H1 (cell line): ENCODE measurements around the gene PSMD5. TPM values are rescaled to one million over a fixed set of nuclear protein-coding genes. Genes with fewer than 3 reads are reported as not detected.

Experiments used
- CTCF ChIA-PET: fragments of 300-600 bp; sonication (Branson Sonifier 250); formaldehyde crosslinking; loops from one replicate; lab custom pipeline; 2021; ENCODE audit not compliant: partially characterized antibody; lab: Charles Lee
- POLR2A ChIA-PET: fragments of 300-600 bp; sonication (Branson Sonifier 250); formaldehyde crosslinking; loops from one replicate; lab custom pipeline; 2021; ENCODE audit warnings: inconsistent platforms; ENCODE audit not compliant: partially characterized antibody; lab: Charles Lee
- DNase-seq, 2 experiments: peaks; one replicate each; pipeline versions ENCODE4 v3.0.0 to v3.0.0-alpha.2; 2010 to 2022; ENCODE audit warnings: low spot score in 2 of 2, low read depth in 1 of 2, mixed read lengths in 1 of 2
- FAIRE-seq: peaks from 2 replicates; lab custom pipeline; 2011; peaks lifted over from hg19 to GRCh38; lab: Jason Lieb, UNC
- H2AFZ ChIP-seq: 2 replicates; pipeline ENCODE4 v1.8.1; 2012; ENCODE audit warnings: low read length, inconsistent platforms
- H2AK5ac ChIP-seq: 2 replicates; pipeline ENCODE4 v1.6.1; 2013; ENCODE audit warnings: low read depth, low read length
- H2BK120ac ChIP-seq: replicated peaks from 2 replicates; pipeline ENCODE3; 2013; ENCODE audit warnings: low read depth, low read length, inconsistent platforms
- H2BK12ac ChIP-seq: 2 replicates; pipeline ENCODE4 v1.6.1; 2013; ENCODE audit warnings: low read depth, low read length
- H2BK15ac ChIP-seq: 2 replicates; pipeline ENCODE4 v1.6.1; 2013; ENCODE audit warnings: low read length
- H2BK20ac ChIP-seq: 2 replicates; pipeline ENCODE4 v1.6.1; 2013; ENCODE audit warnings: low read length
- H2BK5ac ChIP-seq: 2 replicates; pipeline ENCODE4 v1.6.1; 2013; ENCODE audit warnings: low read depth, low read length
- H3K14ac ChIP-seq: 2 replicates; pipeline ENCODE4 v1.6.1; 2013; ENCODE audit warnings: inconsistent platforms; ENCODE audit not compliant: insufficient read length
- H3K18ac ChIP-seq: 2 replicates; pipeline ENCODE4 v1.6.1; 2013; ENCODE audit warnings: low read length; ENCODE audit errors: extremely low read depth
- H3K23ac ChIP-seq: 2 replicates; pipeline ENCODE4 v1.6.1; 2013; ENCODE audit warnings: inconsistent platforms; ENCODE audit not compliant: insufficient read length
- H3K23me2 ChIP-seq: 2 replicates; pipeline ENCODE4 v1.6.1; 2013; ENCODE audit warnings: low read depth, low read length
- H3K27ac ChIP-seq: 2 replicates; pipeline ENCODE4 v1.6.1; 2011; ENCODE audit warnings: low read depth, low read length, inconsistent platforms
- H3K27me3 ChIP-seq, 4 experiments: replicated peaks in 1 of 4; 1 replicate in 1 of 4; 2 replicates in 3 of 4; pipeline versions ENCODE4 v1.6.1 to v1.8.1; 2011 to 2013; ENCODE audit warnings: low read length in 3 of 4, mild to moderate bottlenecking in 3 of 4, inconsistent platforms in 2 of 4, mixed read lengths in 2 of 4, moderate library complexity in 1 of 4; ENCODE audit not compliant: control insufficient read depth in 3 of 4, insufficient read depth in 3 of 4; ENCODE audit errors: extremely low read depth in 1 of 4
- H3K36me3 ChIP-seq, 4 experiments: 2 replicates each; pipeline versions ENCODE4 v1.6.1 to v1.8.1; 2011 to 2013; ENCODE audit warnings: mild to moderate bottlenecking in 4 of 4, low read length in 3 of 4, moderate library complexity in 2 of 4, control low read depth in 1 of 4, inconsistent platforms in 1 of 4; ENCODE audit not compliant: insufficient read depth in 4 of 4, control insufficient read depth in 2 of 4
- H3K4ac ChIP-seq: replicated peaks from 2 replicates; pipeline ENCODE3; 2013; ENCODE audit warnings: low read length, low read depth, mixed read lengths, inconsistent platforms; ENCODE audit not compliant: insufficient read length
- H3K4me1 ChIP-seq, 4 experiments: replicated peaks in 1 of 4; 1 replicate in 1 of 4; 2 replicates in 3 of 4; pipeline versions ENCODE4 v1.6.1 to v1.8.1; 2011 to 2013; ENCODE audit warnings: low read length in 3 of 4, inconsistent platforms in 2 of 4, mixed read lengths in 1 of 4; ENCODE audit not compliant: insufficient read depth in 4 of 4, control insufficient read depth in 3 of 4
- H3K4me2 ChIP-seq, 2 experiments: 2 replicates each; pipeline versions ENCODE4 v1.6.1 to v1.8.1; 2011 to 2013; ENCODE audit warnings: low read depth in 2 of 2, low read length in 2 of 2, control low read depth in 1 of 2, inconsistent platforms in 1 of 2, mild to moderate bottlenecking in 1 of 2; ENCODE audit not compliant: insufficient read depth in 1 of 2
- H3K4me3 ChIP-seq, 4 experiments: fragments of 200-600, 300-600 bp in 1 of 4; sonication (generic), shearing (Covaris generic), sonication (Bioruptor Twin) in 1 of 4; 2 replicates each; pipeline versions ENCODE4 v1.5.1 to v1.8.1; 2011 to 2016; ENCODE audit warnings: low read length in 4 of 4, low read depth in 3 of 4, control low read depth in 2 of 4, inconsistent platforms in 2 of 4, mild to moderate bottlenecking in 2 of 4, mixed read lengths in 1 of 4, moderate library complexity in 1 of 4; ENCODE audit not compliant: insufficient read depth in 2 of 4; ENCODE audit errors: extremely low read depth in 1 of 4
- H3K56ac ChIP-seq: replicated peaks from 2 replicates; pipeline ENCODE3; 2013; ENCODE audit warnings: low read depth, mild to moderate bottlenecking, mixed read lengths, low read length, inconsistent platforms; ENCODE audit not compliant: insufficient read length
- H3K79me1 ChIP-seq: 2 replicates; pipeline ENCODE4 v1.6.1; 2013; ENCODE audit warnings: low read depth, low read length, control low read depth
- H3K79me2 ChIP-seq, 2 experiments: 2 replicates each; pipeline versions ENCODE4 v1.6.1 to v1.8.1; 2012 to 2013; ENCODE audit warnings: low read length in 2 of 2, mild to moderate bottlenecking in 2 of 2, inconsistent platforms in 1 of 2; ENCODE audit not compliant: insufficient read depth in 2 of 2, control insufficient read depth in 1 of 2
- H3K9ac ChIP-seq, 4 experiments: replicated peaks in 1 of 4; 1 replicate in 1 of 4; 2 replicates in 3 of 4; pipeline versions ENCODE4 v1.6.1 to v1.8.1; 2011 to 2013; ENCODE audit warnings: low read depth in 3 of 4, low read length in 3 of 4, control low read depth in 2 of 4, mild to moderate bottlenecking in 2 of 4, moderate library complexity in 2 of 4, inconsistent platforms in 1 of 4; ENCODE audit errors: extremely low read depth in 1 of 4
- H3K9me3 ChIP-seq, 2 experiments: 2 replicates each; pipeline versions ENCODE4 v1.6.1 to v1.8.1; 2012 to 2013; ENCODE audit warnings: mild to moderate bottlenecking in 2 of 2, moderate library complexity in 2 of 2, control low read depth in 1 of 2, inconsistent platforms in 1 of 2, low read depth in 1 of 2, low read length in 1 of 2, mixed read lengths in 1 of 2; ENCODE audit not compliant: insufficient read depth in 2 of 2
- H4K20me1 ChIP-seq, 2 experiments: replicated peaks in 1 of 2; 2 replicates each; pipeline versions ENCODE3 to v1.8.1; 2011 to 2013; ENCODE audit warnings: inconsistent platforms in 2 of 2, low read length in 2 of 2, mild to moderate bottlenecking in 1 of 2; ENCODE audit not compliant: insufficient read depth in 2 of 2, control insufficient read depth in 1 of 2
- H4K5ac ChIP-seq: 2 replicates; pipeline ENCODE4 v1.6.1; 2013; ENCODE audit warnings: low read length, low read depth, mixed read lengths, inconsistent platforms; ENCODE audit not compliant: insufficient read length
- H4K8ac ChIP-seq: 2 replicates; pipeline ENCODE4 v1.8.0; 2013; ENCODE audit warnings: mild to moderate bottlenecking, moderate library complexity, low read length, inconsistent platforms; ENCODE audit not compliant: insufficient read depth; ENCODE audit errors: extremely low read depth
- H4K91ac ChIP-seq: replicated peaks from 2 replicates; pipeline ENCODE3; 2013; ENCODE audit warnings: low read length, mixed read lengths, inconsistent platforms; ENCODE audit not compliant: insufficient read length
- CBX5 ChIP-seq: fragments of 300-800, 300-1000 bp; sonication (generic); IDR thresholded peaks from 2 replicates; pipeline ENCODE4 v1.7.1; 2016; ENCODE audit warnings: antibody characterized with exemption, low read length, low read depth
- CREB1 ChIP-seq: IDR thresholded peaks from 2 replicates; pipeline ENCODE4 v1.6.1; 2012; ENCODE audit warnings: inconsistent platforms
- E2F6 ChIP-seq: IDR thresholded peaks from 2 replicates; pipeline ENCODE4 v1.6.1; 2012; ENCODE audit warnings: inconsistent platforms
- EGR1 ChIP-seq: IDR thresholded peaks from 2 replicates; pipeline ENCODE4 v1.6.1; 2011; ENCODE audit warnings: low read depth, low read length, borderline replicate concordance
- NANOG ChIP-seq: IDR thresholded peaks from 2 replicates; pipeline ENCODE4 v1.6.1; 2011; ENCODE audit warnings: low read length, low read depth, mild to moderate bottlenecking, inconsistent platforms; ENCODE audit not compliant: insufficient read depth, poor library complexity, severe bottlenecking
- PHF8 ChIP-seq: fragments of 200-600 bp; sonication (generic); conservative IDR thresholded peaks from 2 replicates; pipeline ENCODE4 v1.7.1; 2012; ENCODE audit warnings: low read depth, mild to moderate bottlenecking, inconsistent platforms, low read length, moderate library complexity
- TAF1 ChIP-seq: IDR thresholded peaks from 2 replicates; pipeline ENCODE4 v1.6.1; 2011; ENCODE audit warnings: mild to moderate bottlenecking, low read depth, low read length
- TEAD4 ChIP-seq: IDR thresholded peaks from 2 replicates; pipeline ENCODE4 v1.6.1; 2012; ENCODE audit warnings: low read depth, low read length, inconsistent platforms, mixed read lengths
- USF2 ChIP-seq: IDR thresholded peaks from 2 replicates; pipeline ENCODE4 v1.6.1; 2011; ENCODE audit warnings: low read length, improper control_type of control experiment
- WGBS, 2 experiments: shearing (Covaris generic) in 1 of 2; methylation state at CpG; one replicate each; pipeline versions ENCODE4 v1.1.6 to v1.1.7; 2013 to 2015; ENCODE audit warnings: low lambda C conversion rate in 2 of 2, mixed read lengths in 2 of 2, inconsistent platforms in 1 of 2, low coverage in 1 of 2, missing lambda C conversion rate in 1 of 2; ENCODE audit not compliant: insufficient replicate concordance in 2 of 2, insufficient coverage in 1 of 2, insufficient read length in 1 of 2; ENCODE audit errors: extremely low coverage in 1 of 2, missing lambda C conversion rate in 1 of 2; 5-methylcytosine and 5-hydroxymethylcytosine counted together
- polyA plus RNA-seq, 7 experiments: library from polyadenylated mRNA; depleted of rRNA in 3 of 7; stranded (reverse) in 5 of 7; unstranded in 2 of 7; fragments of >200 nt in 5 of 7; fragments of 200-250 nt in 2 of 7; gene quantifications; 1 replicate in 5 of 7; 2 replicates in 1 of 7; 4 replicates in 1 of 7; pipeline versions ENCODE4 v1.2.1 to v1.2.3, GENCODE V29; 2011 to 2013; ENCODE audit warnings: missing spikeins in 2 of 7, mixed read lengths in 2 of 7
- total RNA-seq: library from RNA; stranded (reverse); fragmentation: NEBNext Ultra II Directional; extraction: Animal tissue kit (Norgen Biotek cat#: 25700); gene quantifications from 2 replicates; pipeline ENCODE4 v1.2.1, GENCODE V29; 2021

The PSMD5 gene
- total and polyA plus RNA-seq, 2 of the 8 experiments (the other 6 are each of a cell fraction or from before 2014, with no cell fraction given) = 19.2 to 30.5 TPM

- H2BK120ac ChIP-seq = peak within 1 kb of the TSS; percentile 50
- H3K36me3 ChIP-seq = peaks cover 2 to 10% (median 5%) of the 10 kb centered on the region in 4 experiments; a peak in 6 of 8 replicates
- POLR2A ChIA-PET = interaction anchor here (0.6 to 2.5 kb wide), 28 partner anchors 8 to 226 kb away, joined by 3 to 19 read pairs (median 5); partner anchors contain the start of gene PSMD5
- H3K56ac ChIP-seq = peak within 1 kb of the TSS; percentile 60
- no peak within 1 kb of the TSS for H2AK5ac ChIP-seq
- peak within 1 kb of the TSS; percentile 87 to 99 (median 97) for H3K4me3 ChIP-seq
- peak within 1 kb of the TSS; percentile 85 to 96 (median 91) for H3K9ac ChIP-seq
- CTCF ChIA-PET = interaction anchor here (1.2 to 1.5 kb wide), 2 partner anchors 40 to 69 kb away, joined by 3 read pairs; no protein-coding TSS in a partner anchor
- H3K23me2 ChIP-seq = no peaks in the 10 kb centered on the region; the same call in 1 of the 2 replicates
- no peaks in the 10 kb centered on the region for H3K27me3 ChIP-seq
- no peak for FAIRE-seq
- peak within 1 kb of the TSS; percentile 86 for H2AFZ ChIP-seq
- H4K20me1 ChIP-seq = peaks cover 0 to 5% of the 10 kb centered on the region in 2 experiments
- 2% methylated on average over 48 of the region's 72 CpGs; no CpG with 5 or more reads in 1 of the 2 experiments for WGBS, 2 experiments
- H3K23ac ChIP-seq = no peak within 1 kb of the TSS
- H3K4me1 ChIP-seq = no peaks in the 10 kb centered on the region; a peak in 1 of 7 replicates
- H4K8ac ChIP-seq = peak within 1 kb of the TSS; percentile 97; the same call in 1 of the 2 replicates
- peak within 1 kb of the TSS; percentile 86 for H4K5ac ChIP-seq
- no peak within 1 kb of the TSS for H2BK20ac ChIP-seq
- peak within 1 kb of the TSS; percentile 36 for H4K91ac ChIP-seq
- peak within 1 kb of the TSS; percentile 86 for H2BK5ac ChIP-seq
- peak within 1 kb of the TSS; percentile 79 to 86 for H3K4me2 ChIP-seq
- peak; percentile 78 to 91 for DNase-seq
- no peak within 1 kb of the TSS for H2BK15ac ChIP-seq
- H3K14ac ChIP-seq = no peak within 1 kb of the TSS
- no peaks in the 10 kb centered on the region; the same call in 1 of the 2 replicates for H3K79me1 ChIP-seq
- H3K4ac ChIP-seq = peak within 1 kb of the TSS; percentile 98
- H3K27ac ChIP-seq = peak within 1 kb of the TSS; percentile 79
- no peaks in the 10 kb centered on the region for H3K9me3 ChIP-seq
- no peak within 1 kb of the TSS for H2BK12ac ChIP-seq
- peaks cover 4 to 50% of the 10 kb centered on the region in 2 experiments for H3K79me2 ChIP-seq
- peak within 1 kb of the TSS; percentile 63; the same call in 1 of the 2 replicates for H3K18ac ChIP-seq
- TF ChIP-seq CBX5 = no peak
- peak; percentile 83 for TF ChIP-seq TAF1
- TF ChIP-seq PHF8 = peak; percentile 99
- no peak for TF ChIP-seq TEAD4
- peak; percentile 29; the same call in 1 of the 2 replicates for TF ChIP-seq EGR1
- peak; percentile 98 for TF ChIP-seq CREB1
- TF ChIP-seq USF2 = no peak
- no peak for TF ChIP-seq NANOG
- peak; percentile 60 for TF ChIP-seq E2F6
These were observed 49.6 kb downstream of the PSMD5 start, which contains the start of gene FBXW2 for GRCh38 chr9:120792898-120793765. Gene FBXW2, minus strand, starts transcription at chr9:120793416. Its CDS starts 5,158 bp downstream, at chr9:120788258.
